SHP77 (cell line): ENCODE data around the gene HOXB13.
A peak's percentile ranks its signal among the peaks of the same experiment; 100 is the strongest.

Source experiments
- DNase-seq, 2 experiments: peaks; one replicate each; lab custom pipeline; 2025; lab: John Stamatoyannopoulos, UW

HOXB13 gene

GRCh38 chr17:48728232-48729231 lies at the start of gene HOXB13:
Gene HOXB13, minus strand, starts transcription at chr17:48728750. Its CDS starts 157 bp downstream, at chr17:48728593.
- peak in 1 of 2 experiments; percentile 71 for DNase-seq

DNA sequence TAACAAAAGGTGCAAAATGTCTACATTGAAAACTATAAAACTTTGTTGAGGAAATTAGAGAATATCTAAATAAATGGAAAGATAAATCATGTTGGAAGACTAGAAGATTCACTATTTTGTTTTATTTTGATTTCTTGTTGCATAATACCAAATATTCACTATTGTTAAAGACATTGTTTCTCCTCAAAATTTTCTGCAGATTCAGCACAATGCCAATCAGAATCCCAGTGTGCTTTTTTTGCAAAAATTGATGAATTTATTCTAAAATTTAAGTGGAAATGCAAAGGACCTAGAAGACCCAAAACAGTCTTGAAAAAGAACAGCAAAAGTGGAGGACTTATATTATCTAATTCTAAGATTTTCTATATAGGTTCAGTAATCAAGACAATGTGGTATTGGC lies 48.1 kb upstream of the HOXB13 start:
- no peak for DNase-seq

GRCh38 chr17:48773245-48773644 lies 44.7 kb upstream of the HOXB13 start:
- DNase-seq, result no peak

DNA sequence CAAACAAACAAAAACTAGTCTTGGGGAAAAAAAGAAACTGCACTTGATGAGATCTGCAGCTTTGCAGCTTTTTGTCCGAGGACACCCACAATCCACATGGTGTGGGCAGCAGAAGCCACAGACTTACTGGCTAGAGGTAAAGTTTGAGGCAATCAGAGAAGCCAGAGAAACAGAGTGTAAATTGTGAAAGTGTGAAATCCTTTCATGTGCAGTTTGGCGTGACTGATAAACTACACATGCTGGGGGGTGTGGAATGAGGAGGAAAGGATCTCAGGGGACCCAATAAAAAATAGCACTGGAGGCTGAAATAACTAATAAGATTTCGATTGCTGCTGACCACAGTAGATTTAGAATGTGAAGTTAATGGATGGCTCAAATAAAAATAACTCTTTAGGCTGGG lies 42.4 kb upstream of the HOXB13 start:
- no peak for DNase-seq

DNA sequence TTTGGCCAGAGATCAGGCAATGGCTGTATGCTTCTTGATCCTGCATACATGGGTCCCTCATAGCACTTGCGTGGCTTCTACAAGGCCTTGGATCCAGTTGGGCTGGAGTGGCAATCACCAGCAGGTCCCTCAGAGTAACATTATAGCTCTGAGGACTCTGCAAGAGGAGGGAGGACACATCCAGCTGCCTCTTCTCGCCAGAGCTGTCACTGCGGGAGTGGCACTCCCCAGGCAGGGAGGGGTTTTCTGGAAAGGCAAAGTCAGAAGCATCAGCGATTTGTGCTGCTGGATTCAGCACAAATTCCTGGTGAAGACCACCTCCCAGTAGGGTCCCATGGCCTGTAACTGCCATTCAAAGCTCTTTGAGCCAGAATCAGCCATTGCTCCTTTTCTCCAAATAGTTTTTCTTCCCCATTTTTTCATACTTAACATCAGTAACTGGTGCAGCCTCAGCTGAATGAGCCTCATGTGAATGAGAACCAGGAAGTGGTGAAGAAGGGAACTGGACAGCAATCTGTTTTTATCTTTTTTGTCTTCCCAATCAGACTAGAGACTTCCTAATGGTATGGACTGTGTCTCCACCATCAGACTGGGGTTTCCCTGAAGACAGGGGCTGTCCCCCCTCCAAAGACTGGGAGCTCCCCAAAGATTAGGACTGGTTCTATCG lies 40.6 kb upstream of the HOXB13 start:
- no peak for DNase-seq

DNA sequence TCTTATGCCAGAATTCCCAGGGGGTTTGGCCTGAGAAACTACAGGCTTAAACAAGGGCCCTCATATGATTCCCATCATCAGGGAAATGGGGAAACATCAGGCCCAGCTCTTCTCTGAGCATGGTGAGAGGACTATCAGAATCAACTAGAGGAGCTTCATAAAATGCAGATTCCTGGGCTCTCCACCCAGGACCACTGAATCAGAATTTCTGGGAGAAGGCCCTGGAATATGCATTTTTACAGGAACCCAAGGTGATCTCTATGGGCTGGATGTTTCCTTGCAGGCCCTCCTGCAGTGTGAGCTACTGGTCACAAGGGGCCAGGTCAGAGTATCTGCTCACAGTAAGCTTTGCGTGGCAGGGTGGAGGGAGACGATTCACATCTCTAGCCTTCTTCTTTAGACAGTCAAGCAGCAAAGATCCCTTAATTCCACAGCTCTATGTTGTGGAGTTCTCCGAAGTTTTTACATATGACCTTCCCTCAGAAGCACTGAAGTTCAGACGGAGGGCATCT lies 38.8 kb upstream of the HOXB13 start:
- DNase-seq, result no peak

- no peak for DNase-seq
Observed at GRCh38 chr17:48761114-48761513, 32.6 kb upstream of the HOXB13 start.

DNA sequence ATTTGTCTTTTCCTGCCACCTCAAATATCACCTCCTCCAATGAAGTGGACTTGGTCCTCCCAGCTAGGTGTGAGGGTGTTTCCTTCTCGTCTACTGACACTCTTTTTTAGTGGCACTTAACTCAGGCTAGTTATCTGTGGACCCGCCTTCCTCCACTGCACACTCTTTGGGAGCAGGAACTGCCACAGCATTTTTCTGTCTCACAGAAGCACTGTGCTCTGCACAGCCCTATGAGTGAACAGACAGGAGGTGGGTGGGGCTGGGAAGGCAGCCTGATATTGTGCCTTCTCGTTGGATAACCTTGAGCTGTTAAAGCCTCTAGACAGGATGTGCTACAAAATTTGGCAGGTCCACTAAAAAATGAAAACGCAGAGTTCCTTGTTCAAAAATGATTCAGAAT lies 31.9 kb upstream of the HOXB13 start:
- DNase-seq, result no peak

- DNase-seq, result no peak
Observed at GRCh38 chr17:48759288-48759687, 30.7 kb upstream of the HOXB13 start.

- DNase-seq, result no peak
Observed at GRCh38 chr17:48757524-48757961, 29.0 kb upstream of the HOXB13 start.

DNA sequence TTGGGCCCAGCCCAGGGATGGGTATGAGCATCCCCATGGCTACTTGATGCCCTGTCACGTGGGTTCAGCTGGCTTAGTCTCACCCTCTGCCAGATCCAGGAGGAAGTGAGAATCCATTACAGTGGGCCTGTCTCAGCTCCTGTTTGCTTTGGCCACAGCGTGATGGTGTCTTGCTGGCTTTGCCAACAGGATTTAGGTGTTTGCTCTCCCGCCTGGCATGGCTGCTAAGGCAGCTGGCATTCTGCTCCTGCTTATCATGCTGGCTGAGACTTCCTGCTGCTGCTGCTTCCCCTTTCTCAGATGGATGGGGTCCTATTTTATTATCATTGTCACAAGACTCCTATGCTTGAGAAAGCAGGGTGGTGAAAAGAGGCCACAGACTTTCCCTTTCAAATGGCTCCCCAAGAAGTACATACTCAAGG lies 28.3 kb upstream of the HOXB13 start:
- DNase-seq, result peak; percentile 19 to 48

DNA sequence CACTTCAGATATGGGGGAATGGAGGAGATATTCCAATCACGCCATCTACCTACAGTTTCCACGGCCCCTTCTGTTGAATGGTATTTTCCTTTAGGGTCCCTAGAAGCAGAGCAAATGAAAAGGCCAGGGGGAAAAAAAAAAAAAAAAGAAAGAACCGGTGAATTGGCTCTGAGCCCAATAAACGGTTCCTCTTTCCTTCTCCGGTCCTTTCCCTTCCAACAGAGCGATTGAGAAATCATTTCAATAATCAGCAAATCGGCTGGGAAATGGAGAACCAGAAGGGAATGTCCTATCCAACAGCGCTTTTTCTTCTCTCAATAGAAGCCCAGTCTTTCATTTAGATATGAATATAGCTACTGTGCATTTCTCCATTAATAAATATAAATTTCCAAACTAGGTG lies 26.8 kb upstream of the HOXB13 start:
- DNase-seq, result no peak

DNA sequence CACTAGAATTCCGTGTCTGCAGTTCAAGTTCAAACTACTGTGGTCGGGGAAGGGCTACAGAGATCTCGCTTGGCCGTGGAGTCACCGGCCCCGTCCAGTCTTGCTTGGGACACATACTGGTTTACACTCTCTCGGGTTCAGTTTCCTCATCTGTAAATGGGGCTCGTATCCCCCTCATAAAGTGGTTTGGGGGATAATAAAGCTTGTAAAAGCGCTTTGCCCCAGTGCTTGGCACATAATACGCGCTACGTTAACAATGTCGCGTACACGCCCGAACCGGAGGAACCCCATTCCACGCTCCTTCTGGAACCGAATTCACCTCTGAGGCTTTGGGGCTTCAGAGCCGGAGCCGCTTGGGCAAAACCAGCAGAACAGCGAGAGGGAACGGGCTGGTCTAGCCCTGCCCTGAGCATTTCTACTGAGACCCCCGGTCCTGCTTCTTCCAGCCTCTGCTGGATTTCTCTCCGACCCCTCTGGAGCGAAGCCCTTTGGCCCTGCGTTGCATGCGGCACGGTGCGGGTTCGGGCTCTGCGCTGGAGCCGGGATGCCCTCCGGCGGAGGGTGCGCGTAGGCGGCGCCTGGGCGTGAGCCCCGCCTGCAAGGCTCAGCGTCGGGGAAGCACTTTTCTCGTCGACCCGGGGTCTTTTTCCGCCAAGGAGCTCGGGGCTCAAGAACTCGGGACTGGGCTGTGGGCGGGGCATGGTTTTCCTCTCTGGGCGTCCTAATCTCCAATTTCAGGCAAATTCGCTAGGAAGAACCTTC lies 26.1 kb upstream of the HOXB13 start:
- DNase-seq, result no peak

DNA sequence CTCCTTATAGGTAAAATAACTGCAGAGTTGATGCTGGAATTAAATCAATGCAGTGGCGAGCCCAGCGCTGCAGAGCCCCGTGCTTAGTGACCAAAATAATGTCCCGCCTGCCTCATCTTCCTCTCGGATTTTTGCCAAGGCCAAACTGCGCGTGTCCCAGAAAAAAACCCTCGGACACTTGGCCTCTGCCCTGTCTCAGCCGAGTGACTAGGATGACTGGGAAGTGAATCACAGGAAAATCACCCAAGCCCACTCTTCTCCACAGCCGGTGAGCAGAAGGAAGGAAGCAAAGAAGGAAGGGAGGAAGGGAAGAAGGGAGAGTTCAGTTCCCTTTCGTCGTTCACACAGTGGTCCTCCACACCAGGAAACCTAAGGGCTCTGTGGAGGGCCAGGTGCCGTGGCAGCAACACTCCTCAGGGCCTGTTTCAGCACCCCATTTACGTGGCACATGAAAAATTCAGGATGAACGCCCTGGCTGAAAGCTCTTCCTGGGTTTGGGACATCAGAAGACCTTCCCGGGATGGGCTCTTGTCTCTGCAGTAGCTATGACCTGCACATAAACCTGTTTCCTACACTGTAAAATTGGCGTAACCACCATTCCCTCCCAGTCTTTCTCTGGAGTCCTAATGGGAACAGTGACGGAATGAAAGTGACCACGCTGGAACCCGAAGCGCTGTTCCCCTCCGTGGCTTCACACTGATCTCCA lies 25.4 kb upstream of the HOXB13 start:
- no peak for DNase-seq

DNA sequence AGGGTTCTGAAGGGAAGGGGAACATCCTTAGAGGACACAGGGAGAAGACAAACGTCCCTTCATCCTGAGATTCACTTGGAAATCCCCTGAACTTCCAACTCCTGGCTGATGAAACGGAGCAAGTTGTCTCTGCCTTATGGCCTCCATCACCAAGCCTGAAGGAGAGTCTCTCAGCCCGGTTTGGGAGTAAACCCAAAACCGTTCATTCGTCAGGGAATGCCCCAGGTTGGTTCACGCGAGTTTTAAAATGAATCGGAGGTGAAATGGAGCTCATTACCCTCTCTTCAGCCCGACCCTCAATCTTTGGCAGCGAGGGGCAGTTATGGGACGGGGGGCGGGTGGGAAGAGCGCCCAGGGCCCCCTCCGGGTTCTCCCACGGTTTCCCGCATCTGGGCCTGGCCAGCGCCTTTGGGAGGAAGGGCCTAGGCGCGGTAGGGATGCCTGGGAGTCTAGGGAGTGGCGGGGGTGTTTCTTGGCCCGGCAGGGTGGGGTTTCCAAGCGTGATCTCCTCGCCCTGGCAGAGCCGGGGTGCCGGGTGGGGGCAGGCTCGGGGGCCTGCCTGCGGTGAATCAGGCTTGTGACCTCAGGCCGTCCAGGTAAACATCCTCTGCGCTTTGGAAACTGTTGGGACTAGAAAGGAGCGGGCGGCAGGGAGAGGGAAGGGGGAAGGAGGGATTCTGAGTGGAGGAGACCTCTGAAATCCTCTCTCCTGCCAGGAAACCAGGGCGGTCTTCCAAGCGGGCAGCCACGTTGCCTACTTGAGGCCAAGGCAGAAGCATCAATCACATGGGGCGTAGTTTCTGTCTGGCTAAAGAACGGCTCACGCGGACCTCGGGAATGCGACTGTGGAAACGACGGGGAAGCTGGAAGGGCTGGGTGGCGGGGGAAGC lies 24.1 kb upstream of the HOXB13 start:
- no peak for DNase-seq

DNA sequence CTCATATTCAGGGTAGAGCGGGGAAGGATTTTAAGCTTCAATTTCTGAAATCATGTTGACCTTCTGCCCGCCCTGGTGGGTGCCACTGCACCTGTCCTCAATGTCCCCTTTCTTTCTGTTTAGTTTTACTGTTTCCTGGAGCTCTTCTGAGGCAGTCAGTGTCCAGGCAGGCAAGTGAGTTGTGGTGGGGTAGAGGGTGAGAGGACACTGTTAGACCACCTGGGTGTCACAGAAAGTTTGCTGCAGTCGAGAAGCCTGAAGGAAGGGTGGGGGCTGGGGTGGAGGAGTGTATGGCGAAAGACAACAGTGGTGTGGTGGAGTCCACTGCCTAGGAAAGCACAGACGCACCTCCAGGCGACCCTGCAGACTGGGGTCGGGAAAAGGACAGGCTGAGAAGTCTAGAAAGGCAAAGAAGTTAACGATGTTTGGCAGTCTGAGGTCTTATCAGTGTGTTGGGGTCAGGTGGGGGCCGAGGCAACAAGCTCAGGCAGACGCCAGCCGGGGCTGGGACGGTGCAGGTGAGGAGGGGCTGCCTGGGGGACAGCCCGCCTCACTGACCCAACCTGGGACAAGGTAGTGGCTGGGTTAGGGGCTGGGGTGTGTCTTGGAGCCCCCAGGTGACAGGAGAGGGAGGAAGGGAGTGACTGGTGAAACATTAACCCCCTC lies 23.3 kb upstream of the HOXB13 start:
- no peak for DNase-seq

GRCh38 chr17:48751172-48751571 lies 22.6 kb upstream of the HOXB13 start:
- DNase-seq, result no peak

- DNase-seq, result no peak
Observed at GRCh38 chr17:48749621-48750553, 21.3 kb upstream of the HOXB13 start.
